HG03469 (cell line): ENCODE data around the gene C14orf180.

ENCODE experiments used
- ATAC-seq: cut with Tn5 transposase; IDR thresholded peaks from one replicate; pipeline ENCODE4 v1.9.1; 2021; ENCODE audit warnings: mild to moderate bottlenecking, moderate library complexity, moderate number of reproducible peaks; ENCODE audit not compliant: unreplicated experiment

C14orf180 gene

GRCh38 chr14:104591506-104592291 is 12.1 kb downstream of the C14orf180 start:
- no peak for ATAC-seq

- ATAC-seq: no peak
These were observed 12.7 kb downstream of the C14orf180 start for GRCh38 chr14:104592292-104592672.

DNA sequence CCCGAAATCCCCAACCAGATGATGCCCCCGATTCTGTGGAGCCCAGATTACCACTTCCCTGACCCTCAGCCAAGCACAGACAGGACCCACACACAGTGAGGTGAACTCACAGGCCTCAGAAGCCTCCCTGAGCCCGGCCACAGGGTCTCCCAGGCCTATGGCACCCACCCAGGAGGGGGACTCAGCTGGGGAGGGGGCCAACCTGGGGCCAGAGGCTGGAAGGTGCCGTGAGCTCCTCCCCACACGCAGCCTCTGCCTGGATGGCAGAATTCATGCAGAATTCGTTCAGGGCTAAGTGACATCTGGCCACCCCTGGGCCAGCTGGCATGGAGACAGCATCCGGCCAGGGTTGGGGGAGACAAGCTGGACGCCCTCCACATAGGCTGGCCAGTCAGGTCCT is 13.2 kb downstream of the C14orf180 start:
- ATAC-seq: no peak

GRCh38 chr14:104593241-104593701 is 13.7 kb downstream of the C14orf180 start:
- ATAC-seq: no peak

- ATAC-seq: no peak
These were observed 14.2 kb downstream of the C14orf180 start for GRCh38 chr14:104593710-104594136.

DNA sequence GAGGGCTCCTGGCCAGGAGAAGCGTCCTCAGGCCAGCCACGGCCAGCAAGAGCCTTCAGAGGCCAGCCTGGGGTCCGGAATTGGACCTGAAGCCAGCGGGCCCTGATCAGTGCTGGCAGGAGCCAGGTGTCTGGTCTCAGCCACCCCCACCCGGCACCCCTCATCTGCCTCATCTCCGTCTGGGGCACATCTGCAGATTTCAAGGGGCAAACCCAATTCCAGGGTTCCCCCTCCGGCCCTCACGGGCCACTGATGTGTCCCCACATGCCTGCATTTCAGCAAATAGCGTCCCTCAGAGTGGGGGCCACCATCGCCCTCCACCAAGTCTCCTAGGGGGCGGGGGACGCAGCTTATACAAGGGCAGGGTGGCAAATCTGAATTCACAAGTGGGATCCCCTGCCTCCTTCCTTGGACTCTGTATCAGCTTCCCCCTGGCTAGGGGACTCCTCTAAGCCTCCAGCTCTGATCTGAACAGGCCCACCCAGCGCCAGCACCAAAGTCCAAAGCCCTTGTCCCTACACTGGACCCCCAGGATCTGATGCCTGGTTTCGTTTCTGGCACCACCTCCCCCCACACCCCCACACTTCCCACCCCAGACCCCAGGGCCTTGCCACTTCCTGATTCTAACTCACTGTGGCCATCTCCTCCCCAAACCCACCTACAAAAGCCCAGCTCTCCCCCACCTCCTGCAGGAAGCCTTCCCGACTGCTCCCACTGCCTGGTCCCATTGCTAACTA is 14.9 kb downstream of the C14orf180 start:
- ATAC-seq: no peak

DNA sequence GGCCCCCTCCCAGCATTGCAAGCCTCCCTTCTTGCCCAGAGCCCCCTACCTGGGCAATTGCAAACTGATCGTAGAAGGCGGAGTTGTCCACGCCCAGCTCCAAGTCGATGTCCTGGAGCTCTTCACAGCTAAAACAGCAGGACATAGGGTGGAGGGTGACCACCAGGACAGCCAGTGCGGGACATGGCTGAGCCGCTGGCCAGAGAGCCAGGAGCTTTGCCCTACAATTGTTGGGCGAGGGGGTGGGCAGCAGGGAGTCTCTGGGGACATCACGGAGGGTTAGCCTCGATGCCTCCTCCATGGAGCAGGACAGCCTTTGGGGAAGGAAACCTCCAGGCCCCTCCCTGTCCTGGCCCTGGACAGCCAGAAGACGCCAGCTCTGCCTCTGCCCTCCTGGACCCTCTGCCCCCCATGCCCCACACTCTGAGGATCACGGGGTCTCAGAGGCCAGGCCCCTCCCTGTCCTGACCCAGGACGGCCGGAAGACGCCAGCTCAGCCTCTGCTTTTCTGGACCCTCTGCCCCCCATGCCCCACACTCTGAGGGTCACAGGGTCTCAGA is 15.6 kb downstream of the C14orf180 start:
- no peak for ATAC-seq

DNA sequence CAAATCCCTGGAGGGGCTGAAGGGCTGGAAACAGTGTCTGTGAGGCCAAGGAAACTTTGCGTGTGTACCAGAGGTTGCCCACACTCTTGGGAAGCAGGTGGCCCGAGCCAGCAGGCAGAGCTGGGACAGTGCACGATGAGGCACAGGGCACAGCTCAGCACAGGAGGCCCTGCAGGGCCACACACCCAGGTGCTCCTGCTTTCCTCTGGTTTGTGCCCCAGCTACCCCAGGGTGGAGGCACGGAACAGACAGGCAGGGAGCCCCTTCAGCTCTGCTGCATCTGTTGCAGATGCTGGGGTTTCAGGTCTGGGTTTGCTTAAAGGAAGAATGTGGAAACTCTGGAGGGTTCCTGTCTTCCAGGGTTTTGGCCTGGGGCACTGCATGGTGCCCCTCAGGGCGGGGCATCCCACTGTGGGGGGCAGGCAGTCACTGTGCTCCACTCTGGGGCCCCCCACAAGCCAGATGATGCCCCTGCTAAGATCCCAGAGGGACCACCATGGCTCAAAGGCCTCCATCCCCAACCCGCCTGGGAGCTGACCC is 16.4 kb downstream of the C14orf180 start:
- ATAC-seq: no peak

GRCh38 chr14:104596451-104596918 is 16.9 kb downstream of the C14orf180 start:
- no peak for ATAC-seq

GRCh38 chr14:104596927-104597351 is 17.4 kb downstream of the C14orf180 start:
- no peak for ATAC-seq

GRCh38 chr14:104597576-104597975 is 18.0 kb downstream of the C14orf180 start:
- ATAC-seq: no peak

GRCh38 chr14:104598039-104598909 is 18.7 kb downstream of the C14orf180 start:
- ATAC-seq: no peak

DNA sequence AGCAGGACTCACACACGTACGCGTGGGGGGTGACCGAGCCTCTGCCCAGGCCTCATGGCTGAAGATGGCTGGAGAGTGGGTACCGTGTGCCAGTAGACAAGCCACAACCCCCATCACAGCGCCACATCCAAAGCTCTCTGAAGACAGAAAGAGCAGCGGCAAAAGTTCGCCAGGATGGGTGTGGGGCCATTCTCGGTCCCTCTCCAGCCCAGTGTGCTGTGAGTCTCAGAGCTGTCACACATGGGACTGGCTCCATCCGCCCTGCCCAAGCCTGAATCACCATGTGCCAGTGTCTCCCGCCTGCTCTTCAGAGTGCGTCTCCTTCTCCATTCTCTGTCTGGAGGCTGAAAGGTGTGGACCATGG is 19.3 kb downstream of the C14orf180 start:
- ATAC-seq: no peak

GRCh38 chr14:104599446-104599845 is 19.9 kb downstream of the C14orf180 start:
- ATAC-seq: no peak

- ATAC-seq: no peak
These were observed 20.6 kb downstream of the C14orf180 start for GRCh38 chr14:104600141-104600643.

GRCh38 chr14:104600805-104601204 is 21.2 kb downstream of the C14orf180 start:
- no peak for ATAC-seq

DNA sequence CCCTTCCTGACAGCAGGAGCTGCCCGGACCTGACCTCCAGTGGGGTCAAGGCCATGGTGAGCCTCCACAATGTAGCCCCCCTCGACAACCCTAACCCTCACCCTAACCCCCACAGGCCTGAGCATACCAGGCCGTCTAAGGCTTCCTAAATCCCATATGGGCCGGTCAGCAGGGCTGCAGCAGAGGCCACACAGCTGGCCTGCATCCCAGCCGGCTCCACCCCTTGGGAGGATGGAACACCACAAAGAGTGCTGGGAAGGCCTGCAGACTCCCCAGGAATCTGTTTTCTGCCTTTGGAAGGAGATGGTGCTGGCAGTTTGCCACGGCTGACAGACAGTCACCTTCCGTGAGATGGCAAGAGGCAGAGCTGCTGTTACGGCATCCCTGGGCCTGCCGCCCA is 22.2 kb downstream of the C14orf180 start:
- ATAC-seq: no peak

DNA sequence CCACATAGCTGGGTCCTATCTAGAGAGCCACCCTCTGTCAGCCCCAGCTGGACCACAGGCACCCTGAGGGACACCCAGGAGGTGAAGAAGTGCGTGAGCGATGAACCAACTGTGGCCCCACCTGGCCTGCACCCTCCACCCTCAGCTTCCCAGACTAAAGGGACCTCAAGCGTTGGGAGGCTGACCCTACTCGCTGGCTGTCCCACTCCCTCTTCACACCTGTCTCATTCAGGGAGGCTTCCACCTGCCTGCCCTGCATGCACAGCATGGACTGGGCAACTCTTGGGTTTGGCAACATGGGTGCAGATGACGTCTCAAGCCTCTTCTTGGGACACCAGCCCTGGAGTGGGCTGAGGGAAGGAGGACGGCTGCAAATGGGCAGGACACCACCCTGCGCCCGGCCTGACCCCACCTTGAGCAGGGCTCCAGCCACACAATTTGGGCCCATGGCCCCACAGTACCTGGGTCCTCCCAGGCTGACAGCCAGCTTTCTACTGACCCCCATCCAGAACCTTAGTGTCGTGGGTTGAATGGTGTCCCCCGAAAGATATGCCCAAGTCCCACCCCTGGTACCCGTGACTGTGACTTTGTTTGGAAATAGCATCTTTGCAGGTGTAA is 22.9 kb downstream of the C14orf180 start:
- no peak for ATAC-seq

DNA sequence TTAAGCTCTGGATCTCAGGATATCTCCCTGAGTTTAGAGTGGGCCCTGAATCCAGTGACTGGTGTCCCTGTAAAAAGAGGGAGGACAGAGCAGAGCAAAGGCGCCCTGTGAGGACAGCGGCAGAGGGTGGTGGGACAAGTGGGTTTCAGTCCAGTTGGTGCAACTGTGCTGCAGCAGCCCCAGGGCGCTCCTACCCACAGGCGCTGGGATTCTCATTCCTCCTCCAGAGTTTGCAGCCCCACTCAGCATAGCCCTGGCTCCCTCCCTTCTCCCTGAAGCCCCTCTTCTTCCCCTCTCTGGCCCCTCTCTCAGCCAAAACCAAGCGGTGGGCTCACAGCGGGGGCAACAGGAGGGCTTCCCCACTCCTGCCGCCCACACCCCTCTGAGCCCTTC is 23.4 kb downstream of the C14orf180 start:
- no peak for ATAC-seq
